ENCODE results near the gene SELENOV. TPM values are rescaled to one million over a fixed set of nuclear protein-coding genes. Genes with fewer than 3 reads are reported as not detected.
A peak's percentile ranks its signal among the peaks of the same experiment; 100 is the strongest.

SELENOV gene
- total and polyA plus RNA-seq, 4 donors = not detected

GRCh38 chr19:39539165-39539517 is 24.2 kb downstream of the SELENOV start:
- Histone ChIP-seq H3K9me3 (ENCODE audit: control insufficient read depth in 4 of 4, insufficient read depth in 3 of 4, low read length in 3 of 4) (no peaks in the 10 kb centered on the region), H3K9ac (ENCODE audit: insufficient read depth in 1 of 2, low read length in 2 of 2) (peak overlapping the region; percentile 69 to 93), H3K27ac (ENCODE audit: low read depth in 1 of 2, low read length in 1 of 2) (peak overlapping the region; percentile 96 to 98), H3K27me3 (ENCODE audit: control insufficient read depth in 3 of 3, insufficient read depth in 3 of 3, low read length in 2 of 3) (no peaks in the 10 kb centered on the region), H3K4me3 (peak overlapping the region; percentile 74), H3K4me1 (ENCODE audit: control insufficient read depth in 5 of 5, insufficient read depth in 5 of 5, low read length in 5 of 5) (peaks cover 0 to 18% (median 3%) of the 10 kb centered on the region in 5 donors), H3K36me3 (ENCODE audit: control insufficient read depth in 4 of 4, insufficient read depth in 4 of 4, low read length in 4 of 4) (no peaks in the 10 kb centered on the region)
- 2 to 5% methylated on average over 10 of the region's 10 CpGs for WGBS, 2 donors
- TF ChIP-seq CTCF (IDR thresholded peaks at IDR 0.05; ENCODE audit: control extremely low read depth, extremely low read depth) = no peak
- ATAC-seq (ENCODE audit: insufficient read depth, low FRiP score) (no peak), DNase-seq (peak in 1 of 3 donors; percentile 26)

- peak; percentile 95 to 97 (median 96) for DNase-seq
- TF ChIP-seq CTCF (IDR thresholded peaks at IDR 0.05; ENCODE audit: control extremely low read depth, extremely low read depth) = peak; percentile 80
Observed at GRCh38 chr19:39539518-39540332, 24.8 kb downstream of the SELENOV start, which contains the start of gene EID2. Gene EID2 (minus strand): TSS chr19:39540161. CDS start chr19:39540079, 82 bp downstream.

GRCh38 chr19:39540333-39540673 is 25.4 kb downstream of the SELENOV start:
- H3K36me3 ChIP-seq (ENCODE audit: control insufficient read depth in 4 of 4, insufficient read depth in 4 of 4, low read length in 4 of 4) = no peaks in the 10 kb centered on the region
- H3K9me3 ChIP-seq (ENCODE audit: control insufficient read depth in 4 of 4, insufficient read depth in 3 of 4, low read length in 3 of 4) = no peaks in the 10 kb centered on the region
- ATAC-seq (ENCODE audit: insufficient read depth, low FRiP score) = no peak
- no peaks in the 10 kb centered on the region for H3K27me3 ChIP-seq (ENCODE audit: control insufficient read depth in 3 of 3, insufficient read depth in 3 of 3, low read length in 2 of 3)
- no peak overlapping the region for H3K4me3 ChIP-seq
- WGBS, 2 donors = 9 to 12% methylated on average over 10 of the region's 10 CpGs
- peaks cover 0 to 19% (median 3%) of the 10 kb centered on the region in 5 donors for H3K4me1 ChIP-seq (ENCODE audit: control insufficient read depth in 5 of 5, insufficient read depth in 5 of 5, low read length in 5 of 5)
- peak overlapping the region in 1 of 2 donors; percentile 29 for H3K9ac ChIP-seq (ENCODE audit: insufficient read depth in 1 of 2, low read length in 2 of 2)
- no peak for DNase-seq
- TF ChIP-seq CTCF (IDR thresholded peaks at IDR 0.05; ENCODE audit: control extremely low read depth, extremely low read depth) = no peak
- peak overlapping the region in 1 of 2 donors; percentile 96 for H3K27ac ChIP-seq (ENCODE audit: low read depth in 1 of 2, low read length in 1 of 2)

More at GRCh38 chr19:39539518-39540332, 24.8 kb downstream of the SELENOV start, which contains the start of gene EID2:
- H3K4me3 ChIP-seq = peak within 1 kb of the TSS; percentile 74
- peaks cover 0 to 19% (median 3%) of the 10 kb centered on the region in 5 donors for H3K4me1 ChIP-seq (ENCODE audit: control insufficient read depth in 5 of 5, insufficient read depth in 5 of 5, low read length in 5 of 5)
- ATAC-seq (ENCODE audit: insufficient read depth, low FRiP score) = peak; percentile 98
- H3K27me3 ChIP-seq (ENCODE audit: control insufficient read depth in 3 of 3, insufficient read depth in 3 of 3, low read length in 2 of 3) = no peaks in the 10 kb centered on the region
- H3K9me3 ChIP-seq (ENCODE audit: control insufficient read depth in 4 of 4, insufficient read depth in 3 of 4, low read length in 3 of 4) = no peaks in the 10 kb centered on the region
- H3K9ac ChIP-seq (ENCODE audit: insufficient read depth in 1 of 2, low read length in 2 of 2) = peak within 1 kb of the TSS; percentile 70 to 93
- no peaks in the 10 kb centered on the region for H3K36me3 ChIP-seq (ENCODE audit: control insufficient read depth in 4 of 4, insufficient read depth in 4 of 4, low read length in 4 of 4)
- H3K27ac ChIP-seq (ENCODE audit: low read depth in 1 of 2, low read length in 1 of 2) = peak within 1 kb of the TSS; percentile 96 to 98
- WGBS, 2 donors = 0 to 1% methylated on average over 79 to 84 of the region's 84 CpGs
